Ammon's horn (tissue), 1 donor: ENCODE measurements around the gene SIAH3.

ENCODE experiments used
- DNase-seq: peaks from one replicate; pipeline ENCODE4 v3.0.0-alpha.2; 2016; ENCODE audit warnings: low spot score

SIAH3 gene

GRCh38 chr13:45742985-45743384 lies 108.6 kb downstream of the SIAH3 start:
- no peak for DNase-seq

- no peak for DNase-seq
Measured at GRCh38 chr13:45737571-45738017, 114.0 kb downstream of the SIAH3 start.

- DNase-seq, result no peak
Measured at GRCh38 chr13:45733361-45733760, 118.2 kb downstream of the SIAH3 start.

GRCh38 chr13:45732916-45733315 lies 118.6 kb downstream of the SIAH3 start:
- DNase-seq, result no peak

GRCh38 chr13:45731455-45731854 lies 120.1 kb downstream of the SIAH3 start:
- DNase-seq, result no peak

- DNase-seq, result no peak
Measured at GRCh38 chr13:45728759-45729158, 122.8 kb downstream of the SIAH3 start.
